ENCODE data around the gene RPL36AL.

- TF ChIP-seq EZH2 (IDR thresholded peaks at IDR 0.05; ENCODE audit: insufficient read depth, poor library complexity, severe bottlenecking), result no peak
- TF ChIP-seq EZH2phosphoT487 (IDR thresholded peaks at IDR 0.05; ENCODE audit: insufficient read depth, low read depth), result no peak
Measured at GRCh38 chr14:49622022-49622607, 1.7 kb upstream of the RPL36AL start.

Measured in GM23248 (cell line).